HG03139 (cell line): ENCODE data around the gene SUGCT.
"Not testable (repeated sequence)": the region's sequence is repeated elsewhere in the genome, so short reads cannot be mapped to it uniquely, and the experiment has no call there.

Experiments used
- ATAC-seq: cut with Tn5 transposase; IDR thresholded peaks from one replicate; pipeline ENCODE4 v1.9.1; 2021; ENCODE audit not compliant: unreplicated experiment

The SUGCT gene

GRCh38 chr7:40138973-40139372 lies 4.2 kb downstream of the SUGCT start:
- ATAC-seq: no peak

GRCh38 chr7:40139891-40140290 lies 5.1 kb downstream of the SUGCT start:
- ATAC-seq: not testable (repeated sequence)

GRCh38 chr7:40141916-40142315 lies 7.1 kb downstream of the SUGCT start:
- ATAC-seq: not testable (repeated sequence)

GRCh38 chr7:40145596-40146130 lies 10.9 kb downstream of the SUGCT start:
- ATAC-seq: not testable (repeated sequence)

GRCh38 chr7:40147371-40148246 lies 12.8 kb downstream of the SUGCT start:
- no peak for ATAC-seq

- not testable (repeated sequence) for ATAC-seq
Observed at GRCh38 chr7:40148247-40148580, 13.4 kb downstream of the SUGCT start.

GRCh38 chr7:40148671-40149070 lies 13.9 kb downstream of the SUGCT start:
- no peak for ATAC-seq

- ATAC-seq: no peak
Observed at GRCh38 chr7:40151504-40151903, 16.7 kb downstream of the SUGCT start.

GRCh38 chr7:40156988-40157387 lies 22.2 kb downstream of the SUGCT start:
- no peak for ATAC-seq

GRCh38 chr7:40162516-40162915 lies 27.7 kb downstream of the SUGCT start:
- no peak for ATAC-seq

GRCh38 chr7:40165216-40165615 lies 30.4 kb downstream of the SUGCT start:
- ATAC-seq: no peak

- no peak for ATAC-seq
Observed at GRCh38 chr7:40167291-40167690, 32.5 kb downstream of the SUGCT start.

GRCh38 chr7:40168266-40168665 lies 33.5 kb downstream of the SUGCT start:
- not testable (repeated sequence) for ATAC-seq

GRCh38 chr7:40173121-40173520 lies 38.3 kb downstream of the SUGCT start:
- not testable (repeated sequence) for ATAC-seq

GRCh38 chr7:40175256-40175655 lies 40.5 kb downstream of the SUGCT start:
- not testable (repeated sequence) for ATAC-seq

GRCh38 chr7:40175725-40176510 lies 41.1 kb downstream of the SUGCT start:
- ATAC-seq: no peak

- ATAC-seq: no peak
Observed at GRCh38 chr7:40177071-40177470, 42.3 kb downstream of the SUGCT start.

GRCh38 chr7:40182452-40182851 lies 47.6 kb downstream of the SUGCT start:
- no peak for ATAC-seq

GRCh38 chr7:40186586-40186985 lies 51.8 kb downstream of the SUGCT start:
- no peak for ATAC-seq

GRCh38 chr7:40192036-40192435 lies 57.2 kb downstream of the SUGCT start:
- ATAC-seq: no peak

- no peak for ATAC-seq
Observed at GRCh38 chr7:40194745-40195144, 59.9 kb downstream of the SUGCT start.

GRCh38 chr7:40197527-40197926 lies 62.7 kb downstream of the SUGCT start:
- ATAC-seq: no peak
